Measurements from ENCODE around the gene SLC25A29.

SLC25A29 gene

GRCh38 chr14:100332071-100332639 is 25.9 kb upstream of the SLC25A29 start:
- DNase-seq (ENCODE audit: low spot score) (no peak), FAIRE-seq (no peak)

DNA sequence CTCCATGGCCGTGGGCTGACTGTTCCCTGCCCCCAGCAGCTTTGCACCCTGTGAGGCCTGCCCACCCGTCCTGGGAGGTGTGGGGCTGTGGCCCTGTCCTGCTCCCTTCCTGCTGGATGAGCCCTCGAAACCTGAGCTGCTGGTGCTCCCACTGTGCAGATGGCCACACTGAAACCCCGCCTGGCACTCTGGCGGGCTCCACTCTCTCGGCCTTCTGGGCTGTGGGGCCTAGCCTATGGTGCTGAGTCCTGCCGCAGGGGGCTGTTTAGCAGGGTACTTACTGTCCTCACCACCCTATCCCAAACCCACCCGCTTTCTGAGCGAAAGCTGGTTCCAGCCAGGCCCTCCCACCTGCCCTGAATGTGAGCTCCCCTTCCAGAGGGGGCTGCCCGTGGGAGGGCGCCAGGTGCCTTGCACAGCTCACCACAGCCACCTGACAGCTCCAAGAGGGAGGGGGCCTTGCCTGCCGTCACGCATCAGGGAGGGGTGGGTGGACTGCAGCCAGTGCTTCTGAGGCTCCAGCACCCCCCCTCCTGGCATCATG is 24.2 kb upstream of the SLC25A29 start:
- DNase-seq (ENCODE audit: low spot score) (no peak), FAIRE-seq (no peak)

DNA sequence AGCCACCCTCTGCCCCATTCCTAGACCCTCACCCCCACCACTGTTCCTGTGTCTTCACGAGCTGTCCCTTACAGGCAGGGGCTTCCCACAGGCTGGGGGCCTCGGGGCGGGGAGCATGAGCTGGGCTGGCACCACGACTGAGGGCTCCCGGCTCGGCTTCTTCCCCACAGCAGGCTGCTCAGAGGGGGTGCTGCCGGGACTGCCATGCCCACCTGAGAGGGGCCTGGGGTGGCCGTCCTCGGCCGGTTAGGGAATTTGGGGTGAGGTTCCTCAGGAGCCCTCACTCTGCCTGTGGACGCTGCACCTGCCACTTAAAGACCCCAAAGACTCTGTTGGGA is 23.7 kb upstream of the SLC25A29 start:
- FAIRE-seq (no peak), DNase-seq (ENCODE audit: low spot score) (no peak)

DNA sequence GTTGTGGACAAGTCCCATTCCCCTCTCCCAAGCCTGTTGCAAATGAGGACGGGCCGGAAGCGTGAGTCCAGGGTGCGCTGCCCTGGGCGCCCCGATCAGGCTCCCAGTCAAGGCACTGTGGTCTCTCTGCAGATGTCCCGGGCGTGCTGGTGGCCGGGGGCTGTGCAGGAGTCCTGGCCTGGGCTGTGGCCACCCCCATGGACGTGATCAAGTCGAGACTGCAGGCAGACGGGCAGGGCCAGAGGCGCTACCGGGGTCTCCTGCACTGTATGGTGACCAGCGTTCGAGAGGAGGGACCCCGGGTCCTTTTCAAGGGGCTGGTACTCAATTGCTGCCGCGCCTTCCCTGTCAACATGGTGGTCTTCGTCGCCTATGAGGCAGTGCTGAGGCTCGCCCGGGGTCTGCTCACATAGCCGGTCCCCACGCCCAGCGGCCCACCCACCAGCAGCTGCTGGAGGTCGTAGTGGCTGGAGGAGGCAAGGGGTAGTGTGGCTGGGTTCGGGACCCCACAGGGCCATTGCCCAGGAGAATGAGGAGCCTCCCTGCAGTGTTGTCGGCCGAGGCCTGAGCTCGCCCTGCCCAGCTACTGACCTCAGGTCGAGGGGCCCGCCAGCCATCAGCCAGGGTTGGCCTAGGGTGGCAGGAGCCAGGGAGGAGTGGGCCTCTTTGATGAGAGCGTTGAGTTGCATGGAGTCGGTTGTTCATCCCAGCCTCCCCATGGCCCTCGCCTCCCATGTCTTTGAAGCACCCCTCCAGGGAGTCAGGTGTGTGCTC is 23.2 kb upstream of the SLC25A29 start:
- FAIRE-seq = no peak

GRCh38 chr14:100328495-100329163 is 22.4 kb upstream of the SLC25A29 start:
- DNase-seq (ENCODE audit: low spot score) (no peak), FAIRE-seq (no peak)

More for the DNA sequence above, 23.2 kb upstream of the SLC25A29 start:
- DNase-seq (ENCODE audit: low spot score) = no peak

DNA sequence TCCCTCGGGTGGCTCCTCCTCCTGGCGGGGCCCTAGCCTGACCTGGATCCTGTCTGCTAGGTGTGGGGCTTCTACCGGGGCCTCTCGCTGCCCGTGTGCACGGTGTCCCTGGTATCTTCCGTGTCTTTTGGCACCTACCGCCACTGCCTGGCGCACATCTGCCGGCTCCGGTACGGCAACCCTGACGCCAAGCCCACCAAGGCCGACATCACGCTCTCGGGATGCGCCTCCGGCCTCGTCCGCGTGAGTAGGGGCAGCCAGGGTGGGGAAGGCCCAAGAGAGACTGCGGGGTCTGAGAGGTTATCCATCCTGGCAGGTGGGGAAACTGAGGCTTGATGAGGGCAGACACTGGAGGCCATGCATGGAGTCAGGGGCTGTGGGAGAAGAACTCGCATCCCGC is 20.9 kb upstream of the SLC25A29 start:
- no peak for DNase-seq (ENCODE audit: low spot score)
- FAIRE-seq = no peak

GRCh38 chr14:100325958-100326357 is 19.7 kb upstream of the SLC25A29 start:
- FAIRE-seq (no peak), DNase-seq (ENCODE audit: low spot score) (no peak)

DNA sequence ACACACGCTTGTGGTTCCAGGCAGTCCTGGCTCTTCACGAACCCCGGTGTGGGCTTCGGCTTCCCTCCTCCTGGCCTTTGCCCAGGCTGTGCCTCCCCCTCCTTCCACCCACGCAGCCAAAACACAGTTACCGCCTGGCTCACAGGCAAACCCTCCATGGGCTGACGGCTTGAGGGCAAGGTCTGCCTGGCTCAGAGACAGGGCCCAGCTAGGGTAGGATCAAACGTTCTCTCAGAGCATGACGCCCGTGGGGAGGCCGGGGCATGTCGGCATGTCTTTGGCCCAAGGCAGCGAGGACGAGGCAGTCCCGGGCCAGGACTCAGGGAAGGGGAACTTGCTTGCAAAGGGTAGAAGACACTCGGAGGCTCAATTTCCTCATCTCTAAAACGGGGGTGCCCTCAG is 19.0 kb upstream of the SLC25A29 start:
- FAIRE-seq (no peak), DNase-seq (ENCODE audit: low spot score) (no peak)

DNA sequence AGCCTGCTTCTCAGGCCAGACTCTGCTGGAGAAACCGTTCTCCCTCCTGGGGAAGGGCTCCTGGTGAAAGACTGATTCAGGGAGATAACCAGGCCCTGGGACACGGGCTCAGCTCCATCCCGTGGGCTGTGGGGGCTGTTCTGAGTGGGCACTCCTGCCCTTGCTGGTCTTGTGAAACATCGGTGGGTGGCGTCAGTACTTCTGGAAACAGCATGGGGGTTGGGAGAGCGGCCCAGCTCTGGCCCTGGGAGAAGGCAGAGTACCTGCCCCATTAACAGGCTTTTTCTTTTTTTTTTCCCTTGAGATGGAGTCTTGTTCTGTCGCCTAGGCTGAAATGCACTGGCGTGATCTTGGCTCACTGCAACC is 17.7 kb upstream of the SLC25A29 start:
- DNase-seq (ENCODE audit: low spot score) (no peak), FAIRE-seq (no peak)

GRCh38 chr14:100323121-100323941 is 17.1 kb upstream of the SLC25A29 start, which contains the start of gene SLC25A47:
TSS of gene SLC25A47 (plus strand) at chr14:100323339. CDS start at chr14:100323415, 76 bp downstream.
- DNase-seq (ENCODE audit: low spot score) (no peak), FAIRE-seq (no peak)

- FAIRE-seq = no peak
- no peak for DNase-seq (ENCODE audit: low spot score)
Measured at GRCh38 chr14:100322138-100322957, 16.1 kb upstream of the SLC25A29 start.

DNA sequence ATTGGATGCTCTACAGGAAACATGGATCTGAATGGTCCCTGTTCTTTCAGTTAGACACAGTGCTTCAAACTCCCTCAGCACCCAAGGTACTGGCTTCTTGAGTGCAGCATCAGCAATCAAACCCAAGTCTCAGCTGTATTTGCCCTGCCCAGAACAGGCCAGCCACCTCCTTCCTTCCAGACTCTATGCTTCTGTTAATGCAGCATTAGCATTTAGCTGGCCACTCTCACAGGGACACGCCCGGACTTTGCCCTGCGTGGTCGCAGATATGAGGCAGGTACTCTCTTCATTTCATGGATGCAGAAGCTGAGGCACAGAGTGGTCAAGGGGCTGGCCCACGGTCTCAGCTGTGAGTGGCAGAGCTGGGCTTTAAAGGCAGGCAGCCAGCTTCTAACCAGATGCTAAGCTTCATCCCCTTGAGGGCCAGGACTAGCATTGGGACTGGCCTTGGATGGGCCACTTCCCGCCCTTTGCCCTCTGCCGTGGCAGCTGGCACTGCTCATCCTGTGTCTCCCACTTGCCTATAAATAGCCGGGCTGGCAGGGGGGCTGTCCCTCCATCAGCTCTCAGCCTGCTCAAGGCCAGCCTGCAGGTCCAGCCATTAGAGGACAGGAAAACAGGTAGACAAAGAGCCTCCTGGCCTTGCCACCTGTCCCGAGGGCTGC is 15.4 kb upstream of the SLC25A29 start:
- FAIRE-seq = no peak

GRCh38 chr14:100320157-100320856 is 14.1 kb upstream of the SLC25A29 start:
- DNase-seq (ENCODE audit: low spot score) (no peak), FAIRE-seq (no peak)

More for the DNA sequence above, 15.4 kb upstream of the SLC25A29 start:
- DNase-seq (ENCODE audit: low spot score) = no peak

- FAIRE-seq = no peak
- DNase-seq (ENCODE audit: low spot score) = no peak
Measured at GRCh38 chr14:100317912-100318808, 11.9 kb upstream of the SLC25A29 start.

DNA sequence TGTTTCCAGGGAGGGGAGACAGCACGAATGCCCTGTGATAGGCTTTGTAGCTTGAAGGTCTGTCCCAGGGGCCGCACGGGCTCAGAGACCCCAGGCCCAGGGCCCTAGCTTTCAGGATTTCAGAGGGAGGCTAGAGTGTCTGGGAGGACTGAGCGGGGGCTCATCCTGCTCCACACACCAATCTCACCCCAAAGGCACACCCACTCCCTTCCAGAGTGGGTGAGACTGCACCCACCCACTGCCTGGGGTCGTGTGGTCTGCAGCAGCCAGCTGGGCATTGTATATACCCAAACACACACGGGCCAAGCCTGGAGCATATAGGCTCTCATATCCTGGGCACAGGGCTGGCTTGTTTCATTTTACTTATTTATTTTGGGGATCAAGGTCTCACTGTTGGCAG is 11.1 kb upstream of the SLC25A29 start:
- FAIRE-seq (no peak), DNase-seq (ENCODE audit: low spot score) (no peak)

- DNase-seq (ENCODE audit: low spot score) (no peak), FAIRE-seq (no peak)
Measured at GRCh38 chr14:100314724-100315123, 8.5 kb upstream of the SLC25A29 start.

DNA sequence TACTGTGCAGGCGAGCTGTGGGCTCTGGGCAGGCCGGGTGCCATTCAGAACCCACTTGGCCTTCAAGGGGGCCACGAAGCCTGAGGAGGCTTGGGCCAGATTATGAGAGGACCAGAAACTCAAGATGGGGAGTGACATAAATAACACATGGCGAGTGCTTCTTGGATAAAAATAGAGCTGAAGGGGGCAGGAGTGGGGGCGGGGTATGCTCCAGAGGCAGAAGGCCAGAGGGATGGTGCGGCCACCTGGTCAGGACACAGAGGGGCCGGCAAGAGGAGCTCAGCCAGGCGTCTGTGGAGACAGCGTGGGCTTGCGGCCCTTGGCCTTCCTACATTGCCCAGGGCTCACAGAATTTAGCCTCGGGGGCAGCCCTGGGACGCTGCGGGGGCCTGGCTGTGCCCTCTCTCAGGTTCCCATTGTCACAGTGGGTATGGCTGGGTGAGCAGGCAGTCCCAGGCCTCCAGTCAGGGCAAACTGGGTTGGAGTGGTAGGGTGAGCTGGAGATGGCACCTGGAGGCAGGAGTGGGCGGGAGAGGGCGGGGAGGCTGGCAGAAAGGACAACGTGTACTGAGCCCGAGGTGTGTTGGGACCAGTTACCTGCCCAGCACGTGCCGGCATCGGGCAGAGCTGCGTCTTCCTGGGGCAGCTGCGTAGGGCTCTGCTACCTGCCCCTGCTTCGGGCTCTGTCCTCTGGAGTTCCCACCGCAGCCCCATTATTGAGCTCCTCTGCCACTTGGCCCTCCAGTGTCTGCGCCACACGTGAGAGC is 7.4 kb upstream of the SLC25A29 start:
- no peak for DNase-seq (ENCODE audit: low spot score)
- no peak for FAIRE-seq
